SHP77 (cell line): ENCODE data around the gene COQ4.

ENCODE experiments used
- DNase-seq, 2 experiments: peaks; one replicate each; lab custom pipeline; 2025; lab: John Stamatoyannopoulos, UW

Gene COQ4

DNA sequence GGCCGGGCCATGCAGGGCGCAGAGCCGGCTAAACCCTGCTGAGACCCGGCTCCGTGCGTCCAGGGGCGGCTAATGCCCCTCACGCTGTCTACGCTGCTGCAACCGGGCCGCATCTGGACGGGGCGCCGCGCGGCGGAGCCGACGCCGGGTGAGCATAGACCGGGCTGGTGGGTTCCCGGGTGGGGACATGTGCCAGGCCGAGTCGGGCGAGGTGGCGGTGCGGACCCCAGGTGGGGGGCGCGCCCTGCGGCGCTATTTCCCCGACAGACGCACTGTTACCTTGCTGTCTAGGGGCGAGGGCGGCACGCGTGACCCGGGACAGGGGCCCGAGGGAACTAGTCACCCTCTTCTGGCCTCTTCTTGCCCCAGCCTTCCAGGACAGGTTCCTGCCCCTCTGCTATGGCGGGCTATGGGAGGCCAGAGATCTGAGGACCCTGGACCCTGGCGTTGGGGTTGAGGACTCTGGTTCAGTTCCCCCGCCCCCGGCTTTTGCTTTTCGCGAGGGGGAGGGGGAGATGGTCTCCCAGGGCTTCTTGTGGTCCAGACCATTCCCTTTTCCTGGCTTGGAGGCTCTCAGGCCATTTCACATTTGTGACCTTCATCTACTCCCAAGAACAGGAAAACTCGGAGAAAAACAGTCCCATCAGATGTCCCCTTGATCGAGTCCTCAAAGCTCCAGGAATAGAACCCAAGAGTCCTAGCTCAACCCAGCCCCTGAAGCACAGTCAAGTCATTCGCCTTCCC lies 18.2 kb downstream of the COQ4 start:
- no peak for DNase-seq

DNA sequence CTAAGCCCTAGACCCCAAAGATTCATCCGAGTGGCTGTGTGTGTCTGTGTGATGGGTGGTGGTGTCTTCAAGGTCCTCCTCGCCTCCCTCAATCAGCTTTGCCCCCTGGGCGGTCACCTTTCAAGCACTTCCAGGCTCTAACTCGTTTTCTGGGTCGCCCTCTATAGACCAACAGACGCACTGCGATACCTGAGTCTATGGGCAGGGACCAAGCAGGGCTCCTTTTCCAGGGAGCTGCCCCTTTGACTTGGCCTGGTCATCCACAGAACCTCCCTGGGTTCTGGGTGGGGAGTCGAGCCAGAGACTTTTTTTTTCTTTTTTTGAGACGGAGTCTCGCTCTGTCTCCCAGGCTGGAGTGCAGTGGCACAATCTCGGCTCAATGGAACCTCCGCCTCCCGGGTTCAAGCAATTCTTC lies 18.8 kb downstream of the COQ4 start:
- DNase-seq = peak; percentile 77 to 84

DNA sequence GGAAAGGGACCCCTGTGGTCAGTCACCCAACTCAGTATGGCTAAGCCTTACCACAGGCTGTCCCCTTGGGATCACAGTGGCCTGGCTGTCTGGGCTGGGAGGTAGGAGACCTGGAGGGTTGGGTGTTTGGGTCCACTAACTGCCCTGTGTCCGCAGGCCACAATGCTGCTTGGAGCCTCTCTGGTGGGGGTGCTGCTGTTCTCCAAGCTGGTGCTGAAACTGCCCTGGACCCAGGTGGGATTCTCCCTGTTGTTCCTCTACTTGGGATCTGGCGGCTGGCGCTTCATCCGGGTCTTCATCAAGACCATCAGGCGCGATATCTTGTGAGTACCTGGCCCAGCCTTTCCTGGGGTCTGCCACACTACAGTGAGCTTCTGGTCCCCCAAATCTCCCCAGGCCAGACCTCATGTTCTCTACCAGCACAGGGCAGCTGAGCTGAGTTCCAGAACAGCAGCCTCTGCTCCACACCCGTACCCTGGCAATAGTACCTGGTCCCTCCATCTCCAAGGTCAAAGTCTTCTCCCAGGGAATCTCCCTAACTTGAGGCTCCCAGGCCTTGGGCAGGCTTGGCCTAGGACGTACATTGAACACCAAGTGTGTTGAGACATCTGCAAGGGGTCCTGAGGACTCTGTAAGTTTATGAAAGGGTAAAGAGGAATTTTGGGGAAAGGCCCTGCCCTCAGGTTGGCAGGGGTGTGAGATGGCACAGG lies 20.5 kb downstream of the COQ4 start:
- DNase-seq = no peak

DNA sequence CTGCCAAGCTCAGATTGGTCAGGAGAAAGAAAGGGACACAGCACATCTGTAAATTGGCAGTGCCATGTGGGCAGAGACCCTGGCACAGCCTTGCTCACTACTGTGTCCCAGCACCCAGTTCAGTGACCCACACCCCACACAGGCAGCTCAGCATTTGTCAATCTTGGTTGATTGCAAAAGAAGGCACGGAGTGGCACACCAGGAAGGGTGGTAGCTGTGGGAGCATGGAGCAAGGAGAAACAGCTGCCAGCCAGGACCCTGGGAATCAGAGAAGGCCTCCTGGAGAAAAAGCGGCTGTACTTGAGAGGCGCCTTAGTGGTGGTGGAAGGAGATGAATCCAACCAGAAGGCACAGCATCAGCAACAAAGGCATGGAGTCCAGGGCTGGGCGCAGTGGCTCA lies 21.2 kb downstream of the COQ4 start:
- DNase-seq = no peak

DNA sequence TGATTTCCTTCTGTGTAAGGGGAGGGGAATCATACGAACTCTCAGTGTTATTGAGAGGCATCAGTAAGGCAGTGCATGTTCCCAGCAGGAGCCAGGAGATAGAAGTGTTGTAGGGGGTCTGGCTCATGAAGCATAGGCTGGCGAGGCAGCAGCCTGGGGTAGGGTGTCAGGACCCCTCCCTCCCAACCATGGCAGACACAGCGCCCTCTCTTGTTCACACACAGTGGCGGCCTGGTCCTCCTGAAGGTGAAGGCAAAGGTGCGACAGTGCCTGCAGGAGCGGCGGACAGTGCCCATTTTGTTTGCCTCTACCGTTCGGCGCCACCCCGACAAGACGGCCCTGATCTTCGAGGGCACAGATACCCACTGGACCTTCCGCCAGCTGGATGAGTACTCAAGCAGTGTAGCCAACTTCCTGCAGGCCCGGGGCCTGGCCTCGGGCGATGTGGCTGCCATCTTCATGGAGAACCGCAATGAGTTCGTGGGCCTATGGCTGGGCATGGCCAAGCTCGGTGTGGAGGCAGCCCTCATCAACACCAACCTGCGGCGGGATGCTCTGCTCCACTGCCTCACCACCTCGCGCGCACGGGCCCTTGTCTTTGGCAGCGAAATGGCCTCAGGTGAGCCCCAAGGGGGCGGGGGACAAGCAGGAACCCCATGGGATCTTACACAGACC lies 22.4 kb downstream of the COQ4 start:
- DNase-seq = no peak

DNA sequence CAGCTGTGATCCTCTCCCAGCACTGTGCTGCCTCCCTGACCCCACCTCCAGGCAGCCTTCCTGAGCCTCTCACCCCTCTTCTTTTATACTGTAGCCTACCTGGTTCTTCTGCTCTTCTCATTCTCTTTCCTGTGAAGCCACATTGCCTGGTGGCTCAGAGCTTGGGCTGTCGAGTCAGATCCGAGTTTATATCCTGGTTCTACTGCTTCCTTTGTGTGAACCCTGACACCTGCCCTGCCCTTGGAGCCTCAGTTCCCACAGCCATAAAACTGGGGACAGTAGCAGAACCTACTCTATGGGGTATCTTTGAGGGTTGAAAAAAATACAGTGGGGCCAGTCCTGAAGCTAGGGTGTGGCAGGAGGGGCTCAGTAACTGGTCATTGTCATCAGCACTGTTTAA lies 26.5 kb downstream of the COQ4 start:
- DNase-seq = no peak

DNA sequence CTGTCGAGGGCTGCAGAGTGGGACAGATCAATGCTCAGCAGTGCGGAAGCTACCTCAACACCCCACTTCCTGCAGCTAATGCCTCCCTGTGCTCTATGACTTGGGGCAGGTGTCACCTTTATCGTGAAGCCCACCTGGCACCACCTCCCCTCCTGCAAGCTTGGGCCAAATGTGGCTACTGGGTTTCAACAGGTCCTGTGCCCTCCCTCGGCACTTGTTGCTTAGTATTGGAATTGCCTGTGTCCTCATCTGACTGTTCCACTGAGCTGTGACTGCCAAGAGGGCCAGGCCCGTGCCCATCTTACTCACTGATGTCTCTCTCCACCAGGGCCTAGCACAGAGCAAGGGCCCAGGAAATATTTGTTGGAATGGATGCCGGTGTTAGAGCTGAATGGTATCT lies 27.1 kb downstream of the COQ4 start:
- no peak for DNase-seq

DNA sequence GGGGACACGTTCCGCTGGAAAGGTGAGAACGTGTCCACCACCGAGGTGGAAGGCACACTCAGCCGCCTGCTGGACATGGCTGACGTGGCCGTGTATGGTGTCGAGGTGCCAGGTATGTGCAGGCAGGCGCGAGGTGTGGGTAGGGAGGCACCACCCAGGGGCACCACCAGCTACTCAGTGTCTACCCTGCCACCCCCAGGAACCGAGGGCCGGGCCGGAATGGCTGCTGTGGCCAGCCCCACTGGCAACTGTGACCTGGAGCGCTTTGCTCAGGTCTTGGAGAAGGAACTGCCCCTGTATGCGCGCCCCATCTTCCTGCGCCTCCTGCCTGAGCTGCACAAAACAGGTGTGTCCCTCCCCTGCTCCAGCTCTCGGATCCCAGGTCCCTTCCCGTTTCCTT lies 32.8 kb downstream of the COQ4 start:
- DNase-seq = no peak

DNA sequence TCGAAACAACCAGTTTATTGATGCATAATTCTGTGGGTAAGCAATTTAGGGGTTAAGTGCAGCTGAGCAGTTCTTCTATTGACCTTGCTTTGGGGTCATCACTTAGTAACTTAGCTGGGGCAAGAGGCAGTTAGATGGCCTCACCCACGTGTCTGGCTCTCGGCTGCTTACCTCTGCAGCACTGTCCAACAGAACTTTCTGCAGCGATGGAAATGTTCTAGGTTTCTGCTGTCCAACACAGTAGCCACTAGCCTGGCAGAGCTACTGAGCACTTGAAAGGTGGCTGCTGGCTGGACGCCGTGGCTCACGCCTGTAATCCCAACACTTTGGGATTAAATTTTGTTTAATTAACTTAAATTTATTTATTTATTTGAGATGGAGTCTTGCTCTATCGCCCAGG lies 35.5 kb downstream of the COQ4 start:
- no peak for DNase-seq

DNA sequence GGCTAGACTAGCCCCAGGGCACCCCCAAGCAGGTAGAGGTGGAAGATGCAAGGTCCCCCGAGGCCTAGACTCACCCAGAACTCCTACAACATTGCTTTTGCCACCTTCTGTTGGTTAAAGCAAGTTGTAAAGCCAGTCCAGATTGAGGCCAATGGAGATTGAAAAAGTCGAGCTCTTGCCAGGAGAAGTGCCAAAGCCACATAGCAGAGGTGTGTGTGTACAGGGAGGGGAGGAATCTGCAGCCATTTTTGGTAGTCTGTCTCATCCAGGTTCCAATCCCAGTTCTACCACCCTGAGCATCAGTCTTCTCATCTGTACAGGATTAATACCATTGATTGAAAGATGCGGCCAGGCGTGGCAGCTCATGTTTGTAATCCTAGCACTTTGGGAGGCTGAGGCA lies 36.2 kb downstream of the COQ4 start:
- DNase-seq = no peak

DNA sequence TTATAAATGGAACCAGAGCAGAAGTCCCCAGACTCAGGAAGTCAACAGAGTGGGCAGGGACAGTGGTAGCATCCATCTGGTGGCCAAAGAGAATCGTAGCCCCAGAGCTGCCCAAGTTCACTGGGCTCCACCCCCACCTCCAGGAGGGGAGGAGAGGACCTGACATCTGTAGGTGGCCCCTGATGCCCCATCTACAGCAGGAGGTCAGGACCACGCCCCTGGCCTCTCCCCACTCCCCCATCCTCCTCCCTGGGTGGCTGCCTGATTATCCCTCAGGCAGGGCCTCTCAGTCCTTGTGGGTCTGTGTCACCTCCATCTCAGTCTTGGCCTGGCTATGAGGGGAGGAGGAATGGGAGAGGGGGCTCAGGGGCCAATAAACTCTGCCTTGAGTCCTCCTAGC lies 38.2 kb downstream of the COQ4 start:
- DNase-seq = no peak

DNA sequence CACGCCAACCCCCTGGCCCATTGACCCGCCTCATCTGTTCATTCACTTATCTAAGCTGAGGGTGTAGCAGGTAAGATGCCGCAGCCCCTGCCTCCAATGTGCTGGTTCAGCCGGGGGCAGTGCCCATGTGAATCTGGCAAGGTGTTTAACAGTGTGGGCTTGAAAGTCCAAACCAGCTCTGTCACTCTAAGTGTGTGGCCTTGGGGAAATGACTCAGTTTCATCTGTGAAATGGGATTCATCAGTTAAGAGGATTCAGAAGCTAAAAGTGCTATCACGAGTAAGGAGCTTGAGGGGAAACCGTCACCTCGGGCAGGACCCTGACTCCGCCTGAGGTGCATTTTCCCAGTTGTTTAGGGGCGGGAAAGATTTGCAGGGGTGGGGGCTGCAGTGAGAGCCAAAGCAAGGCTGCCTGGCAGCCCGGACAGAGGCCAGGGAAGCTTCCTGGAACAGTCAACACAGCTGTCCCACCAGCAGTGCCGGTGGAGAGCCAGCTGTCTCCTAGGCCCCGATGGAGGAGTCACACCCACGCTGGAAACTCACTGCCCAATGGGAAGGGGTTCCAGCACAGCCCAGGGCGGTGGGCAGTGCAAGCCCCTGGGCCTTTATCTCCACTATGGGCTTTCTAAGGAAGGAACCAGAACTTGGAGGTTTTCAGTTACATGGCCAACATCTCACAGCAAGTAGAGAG lies 38.8 kb downstream of the COQ4 start:
- peak; percentile 32 to 80 for DNase-seq

DNA sequence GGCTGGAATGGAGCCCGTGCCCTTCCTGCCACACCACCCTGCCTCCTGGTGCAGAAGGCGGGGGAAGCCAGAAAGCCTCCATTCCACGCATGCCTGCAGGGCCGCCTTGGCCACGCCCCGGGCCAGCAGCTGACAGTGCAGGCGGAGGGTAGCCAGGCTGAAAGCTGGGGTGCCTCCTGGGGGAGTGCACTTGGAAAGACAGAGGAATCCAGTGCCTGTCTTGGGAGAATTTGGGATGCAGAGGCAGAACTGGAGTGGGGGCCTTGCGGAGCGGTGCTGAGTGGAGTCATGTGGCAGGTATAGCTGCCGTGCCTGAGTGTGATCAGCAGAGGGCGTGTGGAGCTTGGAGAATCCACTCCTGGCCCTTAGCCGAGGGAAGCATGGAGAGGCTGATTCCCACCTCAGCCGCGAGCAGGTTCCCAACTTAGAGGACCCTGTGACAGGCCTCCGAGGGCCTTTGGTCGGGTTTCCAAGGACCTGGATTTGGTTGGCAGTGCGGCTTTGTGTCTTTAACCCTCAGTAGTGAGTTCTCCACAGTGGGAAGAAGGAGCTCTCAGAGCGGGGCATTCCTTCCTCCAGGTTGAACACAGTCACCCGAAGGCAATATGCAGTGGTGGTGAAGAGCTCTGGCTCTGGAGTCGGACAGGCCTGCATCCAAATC lies 39.5 kb downstream of the COQ4 start:
- DNase-seq = peak; percentile 82 to 83

DNA sequence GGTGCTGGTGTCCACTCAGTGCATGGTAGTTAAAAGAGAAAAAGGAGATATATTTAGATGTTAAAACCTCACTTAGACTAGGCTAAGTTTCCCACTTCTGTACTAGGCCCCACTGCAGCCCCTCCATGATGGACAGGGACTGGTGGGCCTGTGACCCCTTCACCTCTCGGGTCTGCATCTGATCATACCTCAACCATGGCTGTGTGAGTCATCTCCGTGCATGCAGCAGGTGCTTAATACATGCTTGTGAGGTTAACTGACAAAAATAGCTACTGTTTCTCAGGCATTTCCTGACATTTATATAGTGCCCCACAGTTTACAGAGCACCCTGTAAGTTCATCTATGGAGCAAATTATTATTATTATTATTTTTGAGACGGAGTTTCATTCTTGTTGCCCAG lies 40.1 kb downstream of the COQ4 start:
- no peak for DNase-seq

DNA sequence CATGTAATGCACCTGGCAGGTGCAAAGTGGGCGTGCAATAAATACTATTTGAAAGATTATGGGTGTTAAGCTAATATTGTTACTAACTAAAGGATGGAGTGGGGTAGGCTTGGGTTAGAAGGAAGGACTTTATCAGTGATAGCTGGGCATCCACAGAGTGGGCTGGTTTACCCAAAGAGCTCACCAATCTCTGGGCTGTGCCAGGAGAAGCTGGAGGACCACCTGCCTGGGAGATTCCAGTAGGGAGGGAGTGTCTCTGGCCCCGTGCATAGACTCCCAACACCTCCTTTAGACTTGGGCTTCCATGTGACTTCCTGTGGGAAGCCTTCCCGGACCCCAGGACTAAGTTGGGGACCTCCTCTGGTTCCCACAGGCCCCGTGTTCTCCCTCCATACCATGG lies 42.9 kb downstream of the COQ4 start:
- DNase-seq = no peak

DNA sequence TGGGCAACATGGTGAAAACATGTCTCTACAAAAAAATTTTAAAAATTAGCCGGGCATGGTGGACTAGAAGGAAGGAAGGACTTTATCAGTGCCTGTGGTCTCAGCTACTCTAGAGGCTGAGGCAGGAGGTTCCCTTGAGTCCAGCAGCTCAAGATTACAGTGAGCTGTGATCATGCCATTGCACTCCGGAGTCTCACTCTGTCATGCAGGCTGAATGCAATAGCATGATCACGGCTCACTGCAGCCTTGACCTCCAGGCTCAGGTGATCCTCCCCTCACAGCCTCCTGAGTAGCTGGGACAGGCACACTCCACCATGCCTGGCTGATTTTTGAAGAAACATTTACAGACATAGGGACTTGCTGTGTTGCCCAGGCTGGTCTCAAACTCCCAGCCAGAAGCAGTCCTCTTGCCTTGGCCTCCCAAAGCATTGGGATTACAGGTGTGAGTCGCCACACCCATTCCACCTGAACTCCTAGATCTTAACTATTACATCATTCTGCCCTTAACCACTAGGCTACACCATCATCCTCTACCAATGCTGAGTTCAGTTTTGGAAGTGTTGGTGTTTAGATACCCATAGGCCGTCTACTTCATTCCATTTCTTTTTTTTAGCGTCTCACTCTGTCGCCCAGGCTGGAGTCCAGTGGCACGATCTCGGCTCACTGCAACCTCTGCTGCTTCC lies 46.5 kb downstream of the COQ4 start:
- DNase-seq = no peak

DNA sequence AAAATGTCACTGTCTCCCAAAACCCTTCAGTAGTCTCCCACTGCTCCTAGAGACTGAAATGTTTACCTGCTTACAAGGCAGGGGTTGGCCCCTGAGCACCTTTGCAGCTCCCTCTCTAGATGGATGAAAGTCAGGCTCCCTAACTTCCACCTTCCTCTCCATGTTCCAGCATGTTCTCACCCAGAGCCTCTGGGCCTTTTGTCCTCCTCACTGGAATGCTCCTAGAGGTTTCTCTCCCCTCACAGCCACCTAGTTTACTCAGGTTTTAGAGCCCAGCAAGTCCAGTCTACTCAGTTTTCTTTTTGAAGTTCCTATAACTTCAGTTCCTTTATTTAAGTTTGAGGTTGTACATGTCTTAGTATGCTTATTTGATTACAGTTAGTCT lies 47.7 kb downstream of the COQ4 start:
- DNase-seq = no peak

DNA sequence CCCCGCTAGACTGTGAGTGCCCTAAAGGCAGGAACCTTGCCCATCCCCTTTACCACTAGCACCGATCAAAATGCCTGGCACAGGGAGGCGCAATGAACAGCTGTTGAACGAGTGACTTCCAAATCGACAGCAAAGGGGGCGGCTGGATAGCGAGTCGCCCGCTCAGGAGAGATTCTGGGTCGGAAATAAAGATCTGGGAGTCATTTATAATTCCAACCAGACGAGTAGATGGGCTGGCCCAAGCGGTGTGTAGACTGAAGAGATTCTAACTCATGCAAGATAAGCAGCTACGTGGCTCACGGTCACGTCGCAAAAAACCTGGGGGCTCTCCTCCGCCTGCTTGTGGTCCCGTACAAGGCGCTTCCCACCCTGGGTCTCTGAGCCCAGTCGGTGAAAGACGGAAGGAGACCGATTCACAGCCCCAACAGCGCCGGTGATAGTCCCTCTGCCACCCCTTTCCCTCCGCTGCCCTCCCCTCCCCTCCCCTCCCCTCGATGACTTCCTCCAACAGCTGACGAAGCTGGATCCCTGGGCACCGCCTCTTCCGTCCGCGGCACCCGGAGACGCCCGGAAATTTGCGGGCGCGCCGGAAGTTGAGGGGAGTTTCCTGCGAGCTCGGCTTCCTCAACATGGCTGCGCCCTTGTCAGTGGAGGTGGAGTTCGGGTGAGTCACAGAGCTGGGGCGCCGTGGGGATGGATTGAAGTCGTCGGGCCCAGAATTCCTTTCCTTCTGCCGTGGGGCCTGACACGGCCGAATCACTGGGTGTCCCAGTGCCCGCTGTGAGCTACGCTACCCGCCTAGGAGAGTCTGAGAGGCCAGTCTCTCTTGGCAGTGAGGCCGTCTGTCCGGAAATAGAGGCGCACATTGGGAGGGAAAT lies 48.4 kb downstream of the COQ4 start, which contains the start of gene URM1:
Gene URM1 (plus strand): TSS at position 623 of the 878 bp plus-strand sequence. CDS start 7 bp downstream, at position 630.
- peak; percentile 94 to 96 for DNase-seq

DNA sequence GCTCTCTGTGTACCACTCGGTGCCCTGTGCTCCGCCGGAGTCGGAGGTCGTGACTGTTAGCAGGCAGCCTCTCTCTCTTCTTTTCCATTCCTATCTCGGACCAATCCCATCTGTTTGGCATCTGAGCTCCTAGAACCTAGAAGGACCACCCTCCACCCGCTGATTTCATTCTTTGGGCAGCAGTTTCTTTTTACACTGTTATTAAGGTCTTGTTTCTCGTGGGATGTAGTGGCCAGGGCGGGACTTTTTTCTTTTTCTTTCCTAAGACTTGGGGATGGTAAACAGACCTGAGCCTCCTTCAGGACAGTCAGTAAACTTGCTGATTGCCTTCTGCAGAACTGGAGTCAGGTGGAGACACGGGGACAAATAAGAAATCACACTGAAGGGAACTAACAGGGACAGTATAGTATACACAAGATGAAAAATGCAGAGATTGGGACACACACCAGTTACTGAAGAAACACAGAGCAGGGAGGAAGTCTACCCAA lies 49.0 kb downstream of the COQ4 start:
- no peak for DNase-seq

DNA sequence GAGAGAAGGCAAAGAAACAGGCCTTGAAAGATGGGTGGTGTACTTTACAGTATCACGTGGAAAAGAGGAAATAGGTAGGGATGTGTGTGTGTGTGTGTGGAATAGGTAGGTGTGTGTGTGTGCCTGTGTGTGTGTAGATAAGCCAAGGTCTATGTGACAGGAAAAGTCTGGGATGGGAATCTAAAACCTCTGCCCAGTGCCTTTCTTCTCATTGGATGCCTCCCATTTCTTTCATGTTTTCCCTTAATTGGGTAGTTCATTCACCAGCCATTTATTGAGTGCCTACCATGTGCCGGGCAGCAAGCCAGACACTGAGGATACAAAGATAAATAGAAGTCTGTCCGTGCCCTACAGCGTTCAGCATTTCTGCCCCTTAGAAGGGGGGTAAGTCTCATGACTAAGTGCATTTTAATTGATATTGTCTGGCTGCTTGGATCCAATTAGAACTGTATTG lies 49.6 kb downstream of the COQ4 start:
- peak in 1 of 2 experiments; percentile 4 for DNase-seq
